HG02852 (cell line): ENCODE measurements around the gene ZNF526.
A peak's percentile ranks its signal among the peaks of the same experiment; 100 is the strongest.

ENCODE experiments used
- ATAC-seq: cut with Tn5 transposase; IDR thresholded peaks from one replicate; pipeline ENCODE4 v1.9.1; 2021; ENCODE audit warnings: mild to moderate bottlenecking, moderate library complexity; ENCODE audit not compliant: unreplicated experiment

Gene ZNF526

GRCh38 chr19:42220751-42221097 lies 612 bp downstream of the ZNF526 start:
- no peak for ATAC-seq

- no peak for ATAC-seq
Measured at GRCh38 chr19:42224940-42225717, 5.0 kb downstream of the ZNF526 start.

- no peak for ATAC-seq
Measured at GRCh38 chr19:42225718-42226292, 5.7 kb downstream of the ZNF526 start.

GRCh38 chr19:42226886-42227285 lies 6.8 kb downstream of the ZNF526 start:
- no peak for ATAC-seq

- no peak for ATAC-seq
Measured at GRCh38 chr19:42228641-42229040, 8.5 kb downstream of the ZNF526 start.

- no peak for ATAC-seq
Measured at GRCh38 chr19:42229301-42229854, 9.3 kb downstream of the ZNF526 start.

- no peak for ATAC-seq
Measured at GRCh38 chr19:42229855-42230351, 9.8 kb downstream of the ZNF526 start.

GRCh38 chr19:42230571-42230970 lies 10.5 kb downstream of the ZNF526 start:
- no peak for ATAC-seq

- no peak for ATAC-seq
Measured at GRCh38 chr19:42232435-42232834, 12.3 kb downstream of the ZNF526 start.

GRCh38 chr19:42233106-42233505 lies 13.0 kb downstream of the ZNF526 start:
- no peak for ATAC-seq

GRCh38 chr19:42233678-42234292 lies 13.7 kb downstream of the ZNF526 start:
- ATAC-seq, result no peak

- no peak for ATAC-seq
Measured at GRCh38 chr19:42234364-42234763, 14.3 kb downstream of the ZNF526 start.

- no peak for ATAC-seq
Measured at GRCh38 chr19:42235181-42235580, 15.1 kb downstream of the ZNF526 start.

GRCh38 chr19:42239544-42240220 lies 19.6 kb downstream of the ZNF526 start:
- ATAC-seq, result no peak

- no peak for ATAC-seq
Measured at GRCh38 chr19:42241279-42241678, 21.2 kb downstream of the ZNF526 start.

GRCh38 chr19:42242069-42242511 lies 22.0 kb downstream of the ZNF526 start:
- peak; percentile 0 for ATAC-seq

GRCh38 chr19:42242512-42243409 lies 22.6 kb downstream of the ZNF526 start, which contains the start of gene GSK3A:
Gene GSK3A, minus strand, starts transcription at chr19:42242602. Its CDS starts 137 bp downstream, at chr19:42242465.
- ATAC-seq, result peak; percentile 58

GRCh38 chr19:42244347-42245220 lies 24.5 kb downstream of the ZNF526 start:
- ATAC-seq, result no peak

GRCh38 chr19:42245231-42245630 lies 25.1 kb downstream of the ZNF526 start:
- no peak for ATAC-seq
